ENCODE data around the gene RTP1.

- no peak for TF ChIP-seq CTCF (IDR thresholded peaks at IDR 0.05)
- TF ChIP-seq ZFX (IDR thresholded peaks at IDR 0.05; ENCODE audit: borderline replicate concordance): no peak
Observed at GRCh38 chr3:187150186-187150585, 47.1 kb upstream of the RTP1 start.
